Chondrocyte (in vitro differentiated cells): ENCODE measurements around the gene TRERF1. TPM values are rescaled to one million over a fixed set of nuclear protein-coding genes. Genes with fewer than 3 reads are reported as not detected.

Experiments
- DNase-seq: peaks from one replicate; pipeline ENCODE4 v3.0.0; 2021; ENCODE audit warnings: mixed read lengths, low spot score
- H3K27ac Mint-ChIP-seq: one replicate; pipeline ENCODE4 v1.8.0; 2021; ENCODE audit warnings: mild to moderate bottlenecking, moderate library complexity, mixed read lengths; ENCODE audit not compliant: unreplicated experiment
- H3K27me3 Mint-ChIP-seq: 2 replicates; pipeline ENCODE4 v1.8.0; 2021; ENCODE audit warnings: low read depth, mixed read lengths
- H3K36me3 Mint-ChIP-seq: 2 replicates; pipeline ENCODE4 v1.8.0; 2021; ENCODE audit warnings: low read depth, mixed read lengths
- H3K4me1 Mint-ChIP-seq: 2 replicates; pipeline ENCODE4 v1.8.0; 2021; ENCODE audit warnings: low read depth, mild to moderate bottlenecking, mixed read lengths
- H3K4me3 Mint-ChIP-seq: one replicate; pipeline ENCODE4 v1.8.0; 2021; ENCODE audit warnings: mild to moderate bottlenecking, moderate library complexity, mixed read lengths; ENCODE audit not compliant: unreplicated experiment
- H3K9me3 Mint-ChIP-seq: 2 replicates; pipeline ENCODE4 v1.8.0; 2021; ENCODE audit warnings: low read depth, mixed read lengths
- CTCF ChIP-seq: fragments of 200-600 bp; sonication (generic); IDR thresholded peaks from 2 replicates; pipeline ENCODE4 v1.5.0; 2021; ENCODE audit warnings: antibody characterized with exemption, mild to moderate bottlenecking, moderate library complexity
- total RNA-seq: library from RNA; stranded (reverse); gene quantifications from 3 replicates; pipeline ENCODE4 v1.2.1, GENCODE V29; 2021

The TRERF1 gene
- total RNA-seq, 1 donor from 2014 or later: 1.8 TPM

GRCh38 chr6:42434237-42434636 is 17.5 kb downstream of the TRERF1 start:
- peaks cover 15% of the 10 kb centered on the region for H3K36me3 Mint-ChIP-seq
- no peak overlapping the region for H3K27ac Mint-ChIP-seq
- H3K4me1 Mint-ChIP-seq: no peaks in the 10 kb centered on the region
- no peaks in the 10 kb centered on the region for H3K27me3 Mint-ChIP-seq
- no peak for DNase-seq
- TF ChIP-seq CTCF: no peak
- H3K9me3 Mint-ChIP-seq: peaks cover 17% of the 10 kb centered on the region
- no peak overlapping the region for H3K4me3 Mint-ChIP-seq

GRCh38 chr6:42433409-42433808 is 18.3 kb downstream of the TRERF1 start:
- Mint-ChIP-seq H3K4me3 (no peak overlapping the region), H3K27me3 (no peaks in the 10 kb centered on the region), H3K27ac (no peak overlapping the region), H3K4me1 (peaks cover 4% of the 10 kb centered on the region), H3K9me3 (peaks cover 17% of the 10 kb centered on the region), H3K36me3 (peaks cover 15% of the 10 kb centered on the region)
- TF ChIP-seq CTCF: no peak
- DNase-seq: no peak

DNA sequence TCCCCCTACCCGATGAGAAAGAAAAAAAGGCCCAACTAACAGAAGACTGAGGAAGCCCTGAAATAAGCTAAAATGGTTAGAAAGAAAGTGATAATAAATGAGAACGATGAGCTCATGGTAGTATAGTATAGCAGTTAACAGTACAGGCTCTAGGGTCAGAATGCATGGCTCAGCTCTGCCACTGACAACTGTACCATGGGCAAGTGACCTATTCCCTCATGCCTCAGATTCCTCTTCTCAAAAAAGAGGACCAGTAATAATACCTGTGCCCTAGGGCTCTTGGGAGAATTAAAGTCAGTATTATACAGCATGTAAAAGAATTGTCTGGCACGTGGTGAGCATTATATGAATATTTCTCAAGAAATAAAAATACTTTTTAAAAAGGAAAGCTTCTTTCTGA is 19.8 kb downstream of the TRERF1 start:
- Mint-ChIP-seq H3K27ac (no peak overlapping the region), H3K4me3 (no peak overlapping the region), H3K27me3 (no peaks in the 10 kb centered on the region), H3K4me1 (peaks cover 6% of the 10 kb centered on the region), H3K36me3 (peaks cover 15% of the 10 kb centered on the region), H3K9me3 (peaks cover 17% of the 10 kb centered on the region)
- no peak for DNase-seq
- no peak for TF ChIP-seq CTCF

DNA sequence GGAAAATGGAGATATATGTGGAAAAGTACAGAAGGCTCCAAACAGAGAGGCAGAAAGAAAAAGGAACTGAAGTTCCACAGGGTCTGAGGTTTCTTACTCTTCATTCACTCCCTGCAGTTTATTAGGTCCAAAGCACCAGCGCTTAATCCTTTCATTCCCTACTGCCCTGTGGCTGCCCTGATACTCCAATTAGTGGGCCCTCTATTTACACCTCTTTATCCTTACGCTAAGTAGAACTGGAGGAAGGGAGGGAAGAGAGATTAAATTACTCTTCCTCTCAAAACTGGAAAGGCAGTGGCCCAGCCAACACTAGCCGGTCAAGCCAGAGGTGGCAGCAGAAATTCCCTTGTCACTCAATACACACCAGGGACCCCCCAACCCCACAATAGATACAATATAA is 20.4 kb downstream of the TRERF1 start:
- H3K27ac Mint-ChIP-seq: no peak overlapping the region
- TF ChIP-seq CTCF: no peak
- H3K36me3 Mint-ChIP-seq: peaks cover 15% of the 10 kb centered on the region
- H3K27me3 Mint-ChIP-seq: no peaks in the 10 kb centered on the region
- H3K4me3 Mint-ChIP-seq: no peak overlapping the region
- H3K4me1 Mint-ChIP-seq: peaks cover 6% of the 10 kb centered on the region
- peaks cover 17% of the 10 kb centered on the region for H3K9me3 Mint-ChIP-seq
- no peak for DNase-seq

GRCh38 chr6:42429836-42430235 is 21.9 kb downstream of the TRERF1 start:
- no peak overlapping the region for H3K27ac Mint-ChIP-seq
- H3K4me1 Mint-ChIP-seq: peaks cover 6% of the 10 kb centered on the region
- TF ChIP-seq CTCF: no peak
- peaks cover 12% of the 10 kb centered on the region for H3K36me3 Mint-ChIP-seq
- DNase-seq: no peak
- no peaks in the 10 kb centered on the region for H3K27me3 Mint-ChIP-seq
- no peak overlapping the region for H3K4me3 Mint-ChIP-seq
- H3K9me3 Mint-ChIP-seq: peaks cover 14% of the 10 kb centered on the region
